ENCODE data around the gene DYRK1B. TPM values are rescaled to one million over a fixed set of nuclear protein-coding genes. Genes with fewer than 3 reads are reported as not detected.
"Not testable (repeated sequence)": the region's sequence is repeated elsewhere in the genome, so short reads cannot be mapped to it uniquely, and the experiment has no call there.

Gene DYRK1B
- total RNA-seq, 1 donor from 2014 or later, result 28.4 TPM

GRCh38 chr19:39814595-39814994 is 19.4 kb downstream of the DYRK1B start:
- Histone ChIP-seq H3K27me3 (ENCODE audit: low read depth) (no peaks in the 10 kb centered on the region), H3K27ac (no peak overlapping the region), H3K36me3 (peaks cover 15% of the 10 kb centered on the region), H3K9me3 (no peaks in the 10 kb centered on the region), H3K4me1 (no peaks in the 10 kb centered on the region), H3K4me3 (no peak overlapping the region)
- intact Hi-C loops (cut with DNase I), result no loop called here
- TF ChIP-seq CTCF (IDR thresholded peaks at IDR 0.05), result no peak
- ATAC-seq (no peak), DNase-seq (no peak)

- intact Hi-C loops (cut with DNase I); H3K27me3 ChIP-seq (ENCODE audit: low read depth); ATAC-seq; H3K9me3 ChIP-seq; DNase-seq; H3K27ac ChIP-seq; H3K4me3 ChIP-seq; H3K4me1 ChIP-seq: not testable (repeated sequence)
- H3K36me3 ChIP-seq, result peaks cover 15% of the 10 kb centered on the region
These were observed 19.9 kb downstream of the DYRK1B start for GRCh38 chr19:39814111-39814510.

- H3K27ac ChIP-seq, result no peak overlapping the region
- no peaks in the 10 kb centered on the region for H3K9me3 ChIP-seq
- intact Hi-C loops (cut with DNase I), result no loop called here
- no peak overlapping the region for H3K4me3 ChIP-seq
- no peak for TF ChIP-seq CTCF (IDR thresholded peaks at IDR 0.05)
- DNase-seq, result no peak
- no peaks in the 10 kb centered on the region for H3K4me1 ChIP-seq
- no peaks in the 10 kb centered on the region for H3K27me3 ChIP-seq (ENCODE audit: low read depth)
- no peak for ATAC-seq
- H3K36me3 ChIP-seq, result peaks cover 15% of the 10 kb centered on the region
These were observed 20.5 kb downstream of the DYRK1B start for GRCh38 chr19:39813264-39813993.

GRCh38 chr19:39811064-39811463 is 22.9 kb downstream of the DYRK1B start:
- no peak for DNase-seq
- Histone ChIP-seq H3K27me3 (ENCODE audit: low read depth) (no peaks in the 10 kb centered on the region), H3K4me1 (no peaks in the 10 kb centered on the region), H3K27ac (no peak overlapping the region), H3K36me3 (peaks cover 1% of the 10 kb centered on the region), H3K4me3 (no peak overlapping the region), H3K9me3 (no peaks in the 10 kb centered on the region)
- no peak for TF ChIP-seq CTCF (IDR thresholded peaks at IDR 0.05)
- intact Hi-C loops (cut with DNase I), result no loop called here
- ATAC-seq, result no peak

- no peaks in the 10 kb centered on the region for H3K4me1 ChIP-seq
- H3K27ac ChIP-seq, result no peak overlapping the region
- no peak for DNase-seq
- intact Hi-C loops (cut with DNase I), result no loop called here
- H3K9me3 ChIP-seq, result no peaks in the 10 kb centered on the region
- no peaks in the 10 kb centered on the region for H3K27me3 ChIP-seq (ENCODE audit: low read depth)
- H3K36me3 ChIP-seq, result no peaks in the 10 kb centered on the region
- no peak for ATAC-seq
- TF ChIP-seq CTCF (IDR thresholded peaks at IDR 0.05), result no peak
- H3K4me3 ChIP-seq, result no peak overlapping the region
These were observed 23.5 kb downstream of the DYRK1B start for GRCh38 chr19:39810424-39810823.

- Histone ChIP-seq H3K4me1 (no peaks in the 10 kb centered on the region), H3K27me3 (ENCODE audit: low read depth) (no peaks in the 10 kb centered on the region), H3K4me3 (no peak overlapping the region), H3K27ac (no peak overlapping the region), H3K9me3 (no peaks in the 10 kb centered on the region), H3K36me3 (no peaks in the 10 kb centered on the region)
- ATAC-seq (no peak), DNase-seq (no peak)
- TF ChIP-seq CTCF (IDR thresholded peaks at IDR 0.05), result no peak
- intact Hi-C loops (cut with DNase I), result no loop called here
These were observed 24.6 kb downstream of the DYRK1B start for GRCh38 chr19:39809368-39809767.

GRCh38 chr19:39808688-39809087 is 25.3 kb downstream of the DYRK1B start:
- H3K27me3 ChIP-seq (ENCODE audit: low read depth); H3K9me3 ChIP-seq; intact Hi-C loops (cut with DNase I); H3K27ac ChIP-seq; H3K36me3 ChIP-seq; H3K4me3 ChIP-seq; DNase-seq; ATAC-seq; H3K4me1 ChIP-seq: not testable (repeated sequence)
